Astrocyte of the cerebellum (primary cell): ENCODE results near the gene CHP1.

ENCODE experiments used
- DNase-seq: peaks from one replicate; pipeline ENCODE4 v3.0.0-alpha.2; 2011; ENCODE audit warnings: low read depth
- H3K4me3 ChIP-seq: 2 replicates; pipeline ENCODE4 v1.5.1; 2011; ENCODE audit warnings: mild to moderate bottlenecking, low read depth, low read length, moderate library complexity
- CTCF ChIP-seq: IDR thresholded peaks from 2 replicates; pipeline ENCODE4 v1.5.1; 2012; ENCODE audit warnings: low read length, low read depth, moderate library complexity, mild to moderate bottlenecking; ENCODE audit errors: missing control alignments
- in situ Hi-C: cut with HindIII; loops from 2 replicates; pipeline ENCODE4 v1.10.0; 2017; ENCODE audit warnings: low sequenced_read_pairs

Gene CHP1

GRCh38 chr15:41283653-41284426 lies 52.8 kb downstream of the CHP1 start:
- TF ChIP-seq CTCF: no peak
- DNase-seq: peak; percentile 99

DNA sequence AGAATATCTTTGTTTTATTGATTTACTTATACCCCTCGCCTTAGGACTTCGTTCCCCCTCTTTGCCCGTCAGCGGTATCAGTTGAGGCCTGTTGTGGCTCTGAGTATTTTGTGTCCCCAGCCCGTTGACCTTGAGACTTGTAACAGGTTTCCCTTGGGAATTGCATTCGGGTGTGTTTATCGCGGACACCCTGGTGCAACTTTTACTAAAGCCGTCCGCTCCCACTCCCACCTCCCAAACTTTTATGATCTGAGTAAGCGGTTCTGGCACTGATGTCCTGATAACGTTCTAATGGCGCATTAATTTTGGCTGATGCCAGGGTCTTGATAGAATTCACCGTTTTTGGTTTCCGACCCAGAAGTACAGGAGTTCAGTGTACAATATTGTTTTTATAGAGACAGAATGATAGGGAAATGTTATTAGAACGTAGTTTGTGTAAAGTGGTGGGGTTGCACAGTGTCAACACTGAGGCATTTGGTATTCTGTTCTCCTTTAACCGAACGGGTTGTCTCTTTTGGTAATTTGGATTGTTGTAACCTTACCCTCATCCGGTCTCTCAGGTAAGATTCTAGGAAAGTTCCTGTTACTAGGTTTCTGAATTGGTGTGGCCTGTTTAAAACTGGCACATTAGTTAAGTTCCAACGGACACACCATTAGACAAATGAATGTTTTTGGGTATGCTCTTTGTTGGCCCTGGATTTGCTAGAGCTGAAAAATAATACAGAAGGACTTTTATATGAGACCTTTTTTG lies 53.5 kb downstream of the CHP1 start:
- H3K4me3 ChIP-seq: peak overlapping the region; percentile 97
- no peak for TF ChIP-seq CTCF
- in situ Hi-C loops: no loop called here
- no peak for DNase-seq

More at GRCh38 chr15:41283653-41284426, 52.8 kb downstream of the CHP1 start:
- H3K4me3 ChIP-seq: peak overlapping the region; percentile 97
- in situ Hi-C loops: no loop called here

GRCh38 chr15:41285285-41285684 lies 54.2 kb downstream of the CHP1 start:
- TF ChIP-seq CTCF: no peak
- H3K4me3 ChIP-seq: peak overlapping the region; percentile 97
- in situ Hi-C loops: no loop called here
- no peak for DNase-seq

DNA sequence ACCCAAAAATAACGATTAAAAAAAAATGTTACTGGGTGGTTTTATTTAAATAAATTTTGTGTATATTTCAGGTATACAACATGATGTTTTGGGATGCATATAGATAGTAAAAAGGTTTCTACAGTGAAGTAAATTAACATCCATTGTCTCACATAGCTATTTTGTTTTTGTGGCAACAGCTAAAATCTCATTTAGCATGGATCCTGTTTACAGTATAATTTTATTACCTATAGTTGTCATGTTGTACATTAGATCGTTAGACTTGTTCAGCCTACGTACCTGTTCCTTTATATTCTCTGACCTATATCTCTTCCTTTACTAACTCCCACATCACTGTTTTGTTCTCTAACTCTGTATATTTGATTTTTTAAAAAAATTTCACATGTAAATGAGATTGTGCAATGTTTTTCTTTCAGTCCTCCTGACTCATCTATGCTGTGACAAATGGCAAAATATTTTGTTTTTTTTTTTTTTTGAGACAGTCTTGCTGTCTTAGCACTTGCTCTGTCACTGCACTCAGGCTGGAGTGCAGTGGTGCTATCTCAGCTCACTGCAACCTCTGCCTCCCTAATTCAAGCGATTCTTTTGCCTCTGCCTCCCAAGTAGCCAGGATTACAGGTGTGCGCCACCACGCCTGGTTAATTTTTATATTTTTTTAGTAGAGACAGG lies 55.7 kb downstream of the CHP1 start:
- no peak overlapping the region for H3K4me3 ChIP-seq
- DNase-seq: no peak
- in situ Hi-C loops: no loop called here
- TF ChIP-seq CTCF: no peak

- in situ Hi-C loops: no loop called here
- DNase-seq: no peak
- H3K4me3 ChIP-seq: no peak overlapping the region
- no peak for TF ChIP-seq CTCF
These were observed 57.4 kb downstream of the CHP1 start for GRCh38 chr15:41288464-41288863.

GRCh38 chr15:41289953-41290352 lies 58.9 kb downstream of the CHP1 start:
- in situ Hi-C loops: no loop called here
- no peak overlapping the region for H3K4me3 ChIP-seq
- no peak for DNase-seq
- no peak for TF ChIP-seq CTCF
